Measurements from ENCODE around the gene EP400.

EP400 gene

DNA sequence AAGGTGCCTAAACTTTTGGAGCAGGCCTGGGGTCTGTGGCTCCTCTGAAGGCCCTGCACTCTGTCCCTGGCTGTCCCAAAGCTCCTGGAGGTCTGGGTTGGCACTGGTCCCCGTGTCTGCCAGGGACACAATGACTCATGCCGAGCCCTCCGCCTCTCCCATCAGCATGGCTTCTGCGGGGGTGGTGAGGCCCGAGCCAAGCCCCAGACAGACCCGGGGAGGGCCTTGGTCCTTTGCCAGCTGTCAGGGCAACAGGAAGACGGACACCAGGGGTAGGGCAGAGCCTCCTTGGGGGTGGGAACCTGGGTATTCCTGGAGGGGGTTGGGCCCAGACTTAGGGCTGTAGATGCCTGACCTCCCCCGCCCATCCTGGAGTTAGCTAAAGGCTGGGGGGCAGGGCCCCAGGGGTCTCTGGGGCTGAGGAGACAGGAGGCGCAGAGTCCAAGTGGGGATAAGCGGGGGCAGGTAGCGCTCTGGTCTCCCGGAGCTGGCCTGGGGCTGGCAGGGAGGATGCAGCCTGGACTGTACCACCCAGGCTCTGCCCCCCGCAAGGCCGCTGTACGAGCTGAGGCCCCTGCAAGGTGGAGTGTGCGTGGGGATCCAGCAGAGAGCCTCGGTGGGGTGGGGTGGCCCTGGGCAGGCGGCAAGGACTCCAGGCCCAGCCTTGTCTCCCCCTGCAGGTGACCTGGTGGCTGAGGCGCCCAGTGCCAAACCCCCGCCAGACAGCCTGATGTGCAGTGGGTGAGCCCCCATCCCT, 37.0 kb upstream of the EP400 start:
- in situ Hi-C loops (cut with HindIII; ENCODE audit: low sequenced_read_pairs): no loop called here

GRCh38 chr12:131913666-131914065, 36.1 kb upstream of the EP400 start:
- in situ Hi-C loops (cut with HindIII; ENCODE audit: low sequenced_read_pairs): no loop called here

DNA sequence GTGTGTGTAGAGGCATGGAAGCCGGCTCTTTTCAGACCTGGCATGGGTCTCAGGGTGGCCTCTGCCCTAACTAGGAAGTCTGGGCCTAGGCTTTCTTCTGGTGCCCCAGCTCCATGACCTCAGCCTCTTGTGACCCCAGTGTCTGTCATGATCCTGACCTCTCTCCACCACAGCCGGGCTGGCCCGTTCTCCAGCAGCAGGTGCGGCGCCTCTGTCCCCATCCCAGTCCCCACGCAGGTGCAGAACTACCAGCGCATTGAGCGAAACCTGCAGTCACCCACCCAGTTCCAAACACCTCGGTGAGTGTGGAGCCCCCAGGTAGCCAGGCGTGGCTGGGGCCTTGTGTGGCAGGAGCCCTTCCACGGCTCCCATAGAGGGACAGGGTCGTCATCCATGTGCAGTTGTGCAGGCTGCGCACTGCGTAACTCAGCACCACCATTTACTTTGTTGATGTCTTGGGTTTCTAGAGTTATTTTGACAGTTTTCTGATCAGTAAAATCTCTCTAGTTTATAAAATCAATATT, 35.5 kb upstream of the EP400 start:
- in situ Hi-C loops (cut with HindIII; ENCODE audit: low sequenced_read_pairs): no loop called here

DNA sequence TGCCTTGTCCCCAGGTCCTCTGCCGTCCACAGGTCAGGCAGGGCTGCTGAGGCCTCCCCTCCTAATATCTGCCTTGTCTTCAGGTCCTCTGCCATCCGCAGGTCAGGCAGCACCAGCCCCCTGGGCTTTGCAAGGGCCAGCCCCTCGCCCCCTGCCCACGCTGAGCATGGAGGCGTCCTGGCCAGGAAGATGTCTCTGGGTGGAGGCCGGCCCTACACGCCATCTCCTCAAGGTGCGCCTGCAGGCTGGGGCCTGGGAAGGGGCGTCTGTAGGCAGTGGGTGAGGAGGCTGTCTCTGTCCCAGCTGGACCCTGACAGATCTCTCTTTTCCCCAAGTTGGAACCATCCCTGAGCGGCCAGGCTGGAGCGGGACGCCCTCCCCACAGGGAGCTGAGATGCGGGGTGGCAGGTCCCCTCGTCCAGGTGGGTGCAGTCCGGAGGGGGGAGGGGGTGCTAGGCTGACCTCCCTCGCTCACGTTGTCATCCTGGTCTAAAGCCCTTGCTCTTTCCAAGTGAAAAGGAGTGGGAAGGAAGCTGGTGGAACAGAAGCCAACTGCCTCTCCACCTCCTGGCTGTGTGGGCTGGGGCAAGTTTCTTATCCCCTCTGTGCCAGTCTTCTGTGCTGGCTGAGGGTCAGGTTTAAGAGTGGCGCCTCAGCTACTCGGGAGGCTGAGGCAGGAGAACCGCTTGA, 34.6 kb upstream of the EP400 start:
- in situ Hi-C loops (cut with HindIII; ENCODE audit: low sequenced_read_pairs): no loop called here

GRCh38 chr12:131915823-131916222, 33.9 kb upstream of the EP400 start:
- in situ Hi-C loops (cut with HindIII; ENCODE audit: low sequenced_read_pairs): no loop called here

DNA sequence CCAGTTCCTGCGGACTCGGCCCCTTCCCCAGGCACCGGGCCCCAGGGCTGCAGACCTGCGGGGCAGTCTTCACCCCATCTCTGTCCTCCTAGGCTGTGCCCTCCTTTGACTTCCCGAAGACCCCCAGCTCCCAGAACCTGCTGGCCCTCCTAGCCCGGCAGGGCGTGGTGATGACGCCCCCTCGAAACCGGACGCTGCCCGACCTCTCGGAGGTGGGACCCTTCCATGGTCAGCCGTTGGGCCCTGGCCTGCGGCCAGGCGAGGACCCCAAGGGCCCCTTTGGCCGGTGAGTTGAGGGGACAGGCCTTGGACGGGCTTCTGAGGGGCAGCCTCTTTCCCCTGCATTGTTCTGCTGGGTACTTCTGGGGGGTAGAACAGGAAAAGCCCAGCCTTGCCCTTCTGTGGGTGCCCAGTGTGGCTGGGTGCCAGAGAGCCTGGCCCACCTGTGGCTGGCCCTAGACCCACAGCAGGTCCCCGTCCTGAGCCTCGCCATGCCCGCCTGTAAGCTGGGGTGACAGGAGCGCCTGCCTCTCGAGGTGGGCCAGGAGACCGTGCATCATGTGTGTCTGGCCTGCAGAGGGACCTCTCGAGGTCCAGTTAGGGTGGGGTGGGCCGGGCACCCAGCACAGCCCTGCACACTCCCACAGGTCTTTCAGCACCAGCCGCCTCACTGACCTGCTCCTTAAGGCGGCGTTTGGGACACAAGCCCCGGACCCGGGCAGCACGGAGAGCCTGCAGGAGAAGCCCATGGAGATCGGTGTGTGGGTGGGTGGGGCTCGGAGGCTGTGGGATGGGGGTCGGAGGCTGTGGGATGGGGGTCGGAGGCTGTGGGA, 33.2 kb upstream of the EP400 start:
- in situ Hi-C loops (cut with HindIII; ENCODE audit: low sequenced_read_pairs): no loop called here

DNA sequence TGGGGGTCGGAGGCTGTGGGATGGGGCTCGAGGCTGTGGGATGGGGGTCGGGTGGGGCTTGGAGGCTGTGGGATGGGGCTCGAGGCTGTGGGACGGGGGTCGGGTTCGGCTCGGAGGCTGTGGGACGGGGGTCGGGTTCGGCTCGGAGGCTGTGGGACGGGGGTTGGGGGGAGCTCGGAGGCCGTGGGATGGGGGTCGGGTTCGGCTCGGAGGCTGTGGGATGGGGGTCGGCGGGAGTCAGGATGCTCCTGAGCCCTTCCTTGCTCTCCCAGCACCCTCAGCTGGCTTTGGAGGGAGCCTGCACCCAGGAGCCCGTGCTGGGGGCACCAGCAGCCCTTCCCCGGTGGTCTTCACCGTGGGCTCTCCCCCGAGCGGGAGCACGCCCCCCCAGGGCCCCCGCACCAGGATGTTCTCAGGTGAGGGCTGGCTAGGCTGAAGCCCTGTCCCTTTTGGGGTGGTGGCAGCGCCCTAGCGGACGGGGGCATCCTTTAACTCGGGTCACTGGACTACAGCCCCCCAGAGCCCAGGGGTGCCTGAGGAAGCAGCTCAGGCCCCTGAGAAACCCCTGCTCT, 32.5 kb upstream of the EP400 start:
- in situ Hi-C loops (cut with HindIII; ENCODE audit: low sequenced_read_pairs): no loop called here

DNA sequence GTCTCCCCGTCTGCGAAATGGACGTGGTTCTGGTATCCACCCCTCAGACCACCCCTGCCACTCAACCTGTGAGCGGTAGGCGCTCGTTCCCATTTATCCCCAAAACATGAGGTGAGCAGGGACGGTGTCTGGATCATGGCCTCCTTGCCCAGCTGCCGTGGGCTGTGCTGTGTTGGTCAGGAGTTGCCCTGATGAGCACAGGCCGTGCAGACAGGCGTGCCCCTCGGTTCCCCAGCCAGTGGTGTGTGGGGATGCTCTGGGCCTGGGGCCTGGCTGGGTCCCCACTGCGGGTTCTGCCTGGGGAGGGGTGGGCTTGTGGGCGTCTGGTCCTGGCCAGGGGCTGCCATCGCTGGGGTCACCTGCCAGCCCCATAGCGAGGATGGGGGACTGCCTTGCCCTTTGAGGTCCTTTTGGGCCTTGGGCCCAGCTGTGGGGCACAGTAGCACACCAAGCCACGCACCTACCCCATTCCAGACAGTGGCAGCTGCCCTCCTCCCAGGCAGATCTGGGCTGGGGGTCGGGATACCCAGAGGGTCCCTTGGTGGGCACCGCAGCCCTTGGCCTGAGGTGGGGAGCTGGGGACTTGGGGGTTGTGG, 31.9 kb upstream of the EP400 start:
- in situ Hi-C loops (cut with HindIII; ENCODE audit: low sequenced_read_pairs): no loop called here

DNA sequence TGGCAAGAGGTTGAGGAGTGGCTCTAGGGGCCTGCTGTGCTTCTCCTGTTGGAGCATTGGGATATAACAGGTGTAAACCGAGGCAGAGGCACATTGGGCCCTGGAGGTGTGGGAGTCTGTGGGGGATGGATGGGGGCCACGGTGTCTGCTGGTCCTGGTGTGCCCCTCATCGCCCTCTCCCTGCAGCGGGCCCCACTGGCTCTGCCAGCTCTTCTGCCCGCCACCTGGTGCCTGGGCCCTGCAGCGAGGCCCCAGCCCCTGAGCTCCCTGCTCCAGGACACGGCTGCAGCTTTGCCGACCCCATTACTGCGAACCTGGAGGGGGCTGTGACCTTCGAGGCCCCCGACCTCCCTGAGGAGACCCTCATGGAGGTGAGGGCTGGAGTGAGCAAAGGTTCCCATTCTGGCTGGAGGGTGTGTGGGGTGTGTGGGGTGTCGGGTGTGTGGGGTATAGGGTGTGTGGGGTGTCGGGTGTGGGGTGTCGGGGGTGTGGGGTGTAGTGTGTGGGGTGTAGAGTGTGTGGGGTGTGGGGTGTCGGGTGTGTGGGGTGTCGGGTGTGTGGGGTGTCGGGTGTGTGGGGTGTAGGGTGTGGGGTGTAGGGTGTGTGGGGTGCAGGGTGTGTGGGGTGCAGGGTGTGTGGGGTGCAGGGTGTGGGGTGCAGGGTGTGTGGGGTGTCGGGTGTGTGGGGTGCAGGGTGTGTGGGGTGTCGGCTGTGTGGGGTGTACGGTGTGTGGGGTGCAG, 31.3 kb upstream of the EP400 start:
- in situ Hi-C loops (cut with HindIII; ENCODE audit: low sequenced_read_pairs): no loop called here

GRCh38 chr12:131919051-131919347, 30.7 kb upstream of the EP400 start:
- in situ Hi-C loops (cut with HindIII; ENCODE audit: low sequenced_read_pairs): no loop called here

- in situ Hi-C loops (cut with HindIII; ENCODE audit: low sequenced_read_pairs): no loop called here
These were observed 30.2 kb upstream of the EP400 start for GRCh38 chr12:131919366-131920156.

DNA sequence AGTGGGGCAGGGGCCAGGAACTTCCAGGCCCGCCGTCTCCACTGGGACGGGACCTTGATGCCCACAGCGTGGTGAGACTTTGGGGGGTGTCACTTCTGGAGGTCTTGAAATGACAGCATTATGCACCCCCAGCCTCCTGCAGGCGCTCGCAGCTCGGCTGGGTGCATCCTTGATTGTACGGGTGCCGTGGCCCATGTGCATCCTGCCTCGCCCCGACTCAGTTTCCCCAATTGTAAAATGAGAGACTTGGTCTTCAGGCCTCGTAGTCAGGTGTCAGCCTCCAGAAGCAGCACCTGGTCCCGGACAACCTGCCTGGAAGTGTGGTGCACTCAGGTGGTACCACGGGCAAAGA, 29.6 kb upstream of the EP400 start:
- in situ Hi-C loops (cut with HindIII; ENCODE audit: low sequenced_read_pairs): no loop called here

- in situ Hi-C loops (cut with HindIII; ENCODE audit: low sequenced_read_pairs): no loop called here
These were observed 28.6 kb upstream of the EP400 start for GRCh38 chr12:131920902-131921840.

DNA sequence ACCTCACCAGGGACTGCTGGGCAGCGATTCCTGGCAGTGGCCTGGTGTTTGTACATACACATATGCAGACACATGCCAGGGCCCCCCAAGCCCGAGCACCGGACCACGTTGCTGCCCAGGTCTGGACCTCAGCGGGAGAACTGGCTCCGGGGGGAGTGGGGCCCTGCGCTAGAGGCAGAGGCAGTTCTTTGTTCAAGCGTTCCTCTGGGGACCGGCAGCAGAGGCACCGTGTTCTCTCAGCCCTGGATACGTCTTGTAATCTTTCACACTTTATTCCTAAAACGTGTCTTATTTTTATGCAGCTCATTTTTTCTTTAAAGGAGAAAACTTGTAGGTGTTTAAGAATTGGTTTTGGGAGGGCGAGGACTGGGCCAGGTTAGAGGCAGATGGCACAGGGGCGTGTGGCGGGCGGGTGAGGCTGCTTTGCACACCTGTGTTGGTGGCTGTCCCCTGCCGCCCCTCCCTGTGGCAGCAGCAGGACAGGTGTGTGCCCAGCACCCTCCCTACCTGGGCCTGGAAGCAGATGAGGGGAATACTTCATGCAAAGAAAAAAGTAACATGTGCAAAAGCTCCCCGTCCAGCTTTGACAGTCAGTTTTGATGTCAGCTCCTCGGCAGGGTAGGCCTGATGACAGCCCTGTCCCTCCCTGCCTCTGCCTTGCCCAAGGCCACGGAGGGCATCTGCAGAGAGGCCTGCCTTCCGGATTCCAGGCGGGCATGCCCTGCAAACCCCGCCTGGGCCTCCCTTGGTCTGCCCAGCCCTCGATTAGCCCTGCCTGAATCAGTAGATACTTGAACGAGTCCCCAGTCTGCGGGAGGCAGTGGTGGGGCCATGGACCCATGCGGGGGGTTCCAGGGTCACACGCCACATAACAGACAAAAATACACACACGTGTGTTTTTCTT, 27.6 kb upstream of the EP400 start:
- in situ Hi-C loops (cut with HindIII; ENCODE audit: low sequenced_read_pairs): no loop called here

DNA sequence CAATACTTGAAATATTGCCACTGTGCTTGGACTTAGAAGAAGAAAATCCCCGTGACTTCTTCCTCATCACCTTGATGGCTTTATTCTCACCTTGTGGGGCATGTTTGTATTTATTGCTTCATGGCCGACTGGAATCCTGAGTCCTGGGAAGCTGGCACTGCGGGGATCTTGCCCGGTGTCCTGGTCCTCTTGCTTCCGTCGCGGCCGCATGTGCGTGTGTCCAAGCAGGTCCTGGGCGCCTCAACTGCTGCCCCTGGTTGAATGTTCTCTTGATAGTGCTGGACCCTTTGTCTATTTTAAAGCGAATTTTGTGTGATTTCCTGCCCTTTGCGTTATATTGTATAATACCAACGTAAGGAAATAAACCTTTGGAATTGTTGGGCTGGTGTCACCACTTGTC, 27.0 kb upstream of the EP400 start:
- in situ Hi-C loops (cut with HindIII; ENCODE audit: low sequenced_read_pairs): no loop called here

DNA sequence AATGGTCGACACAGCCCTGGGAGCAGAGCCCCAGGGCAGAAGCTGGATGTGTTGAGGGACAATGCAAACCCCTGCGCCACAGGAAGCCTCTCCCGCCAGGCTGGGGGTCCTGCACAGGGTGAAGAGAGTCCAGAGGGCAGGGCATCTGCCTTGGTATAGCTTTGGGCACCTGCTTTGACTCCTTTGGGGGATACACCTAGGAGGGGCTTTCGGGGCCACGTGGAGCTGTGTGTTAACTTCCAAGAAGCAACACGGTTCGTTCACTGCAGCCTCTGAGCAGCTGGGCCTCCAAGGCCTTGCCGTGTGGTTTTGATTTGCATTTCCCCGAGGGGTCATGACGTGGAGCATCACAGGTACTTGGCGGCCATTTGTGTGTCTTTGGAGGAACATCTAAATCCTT, 26.5 kb upstream of the EP400 start:
- in situ Hi-C loops (cut with HindIII; ENCODE audit: low sequenced_read_pairs): no loop called here
